K562 (cell line): ENCODE data around the gene MACROD2. TPM values are rescaled to one million over a fixed set of nuclear protein-coding genes. Genes with fewer than 3 reads are reported as not detected.

ENCODE experiments used
- ATAC-seq: fragments of 200-7000 bp; cut with Tn5 transposase; 3 replicates; pipeline ENCODE4 v1.9.1; 2020; ENCODE audit warnings: moderate library complexity
- BruUV-seq: library from RNA; stranded (reverse); fragments of 400-500 nt; replicated peaks from 2 replicates; lab custom pipeline; 2021; lab: Mats Ljungman, UMichigan
- CTCF ChIA-PET: fragments of 300-600 bp; formaldehyde crosslinking; extraction: SDS; loops from one replicate; lab custom pipeline; 2021; ENCODE audit warnings: low intra/inter-chr PET ratio; lab: Yijun Ruan, JAX
- POLR2A ChIA-PET: fragments of 300-600, 350-650 bp; sonication (Branson Sonifier 250); formaldehyde crosslinking; extraction: SDS; loops from one replicate; lab custom pipeline; 2021; ENCODE audit warnings: antibody characterized with exemption, inconsistent platforms; lab: Yijun Ruan, JAX
- DNase-seq, 4 experiments: peaks; one replicate each; pipeline versions ENCODE4 v3.0.0 to v3.0.0-alpha.2; 2011 to 2018; ENCODE audit warnings: low spot score in 3 of 4, mixed read lengths in 3 of 4; ENCODE audit errors: extremely low read depth in 1 of 4
- FAIRE-seq: peaks from 2 replicates; lab custom pipeline; 2011; peaks lifted over from hg19 to GRCh38; lab: Jason Lieb, UNC
- H2AFZ ChIP-seq: 2 replicates; pipeline ENCODE4 v1.6.0; 2011; ENCODE audit warnings: low read depth, low read length, control low read depth, inconsistent platforms
- H3K27ac ChIP-seq: fragments of 200-600 bp; 3 replicates; pipeline ENCODE4 v1.8.0; 2011; ENCODE audit warnings: low read depth, mild to moderate bottlenecking, control low read depth, inconsistent platforms, low read length, moderate library complexity, mixed read lengths; ENCODE audit errors: extremely low read depth
- H3K27me3 ChIP-seq, 2 experiments: fragments of 300-600 bp in 1 of 2; 2 replicates in 1 of 2; 3 replicates in 1 of 2; pipeline versions ENCODE4 v1.6.0 to v1.8.0; 2011; ENCODE audit warnings: inconsistent platforms in 2 of 2, low read length in 2 of 2, mild to moderate bottlenecking in 1 of 2, mixed read lengths in 1 of 2, moderate library complexity in 1 of 2; ENCODE audit not compliant: control insufficient read depth in 2 of 2, insufficient read depth in 2 of 2
- H3K36me3 ChIP-seq: fragments of 300-600 bp; 3 replicates; pipeline ENCODE4 v1.8.0; 2011; ENCODE audit warnings: mild to moderate bottlenecking, low read length, inconsistent platforms; ENCODE audit not compliant: control insufficient read depth, insufficient read depth
- H3K4me1 ChIP-seq, 2 experiments: fragments of 200-600 bp in 1 of 2; replicated peaks in 1 of 2; 2 replicates in 1 of 2; 3 replicates in 1 of 2; pipeline versions ENCODE4 v1.5.1 to v1.8.0; 2011; ENCODE audit warnings: inconsistent platforms in 2 of 2, low read length in 2 of 2, mild to moderate bottlenecking in 1 of 2, mixed read lengths in 1 of 2, moderate library complexity in 1 of 2; ENCODE audit not compliant: control insufficient read depth in 2 of 2, insufficient read depth in 2 of 2
- H3K4me2 ChIP-seq: 2 replicates; pipeline ENCODE4 v1.6.1; 2011; ENCODE audit warnings: low read length, control low read depth, inconsistent platforms, mixed read lengths; ENCODE audit not compliant: insufficient read depth
- H3K4me3 ChIP-seq: fragments of 200-600 bp; sonication (generic), shearing (Covaris generic); 2 replicates; pipeline ENCODE4 v1.5.1; 2016; ENCODE audit warnings: control low read depth, inconsistent platforms
- H3K79me2 ChIP-seq: fragments of 200-600 bp; 3 replicates; pipeline ENCODE4 v1.8.0; 2011; ENCODE audit warnings: low read length, inconsistent platforms; ENCODE audit not compliant: control insufficient read depth, insufficient read depth
- H3K9ac ChIP-seq, 2 experiments: 2 replicates each; pipeline versions ENCODE4 v1.6.0 to v1.6.1; 2011; ENCODE audit warnings: low read depth in 2 of 2, low read length in 2 of 2, control low read depth in 1 of 2, inconsistent platforms in 1 of 2, mild to moderate bottlenecking in 1 of 2, mixed read lengths in 1 of 2; ENCODE audit not compliant: insufficient read depth in 1 of 2
- H3K9me1 ChIP-seq: one replicate; pipeline ENCODE4 v1.6.0; 2011; ENCODE audit warnings: inconsistent platforms, mild to moderate bottlenecking, low read length, moderate library complexity; ENCODE audit not compliant: control insufficient read depth, insufficient read depth
- H3K9me3 ChIP-seq: replicated peaks from 2 replicates; pipeline ENCODE4 v1.5.1; 2011; ENCODE audit warnings: low read depth, low read length, inconsistent platforms; ENCODE audit not compliant: control insufficient read depth, insufficient read depth
- H4K20me1 ChIP-seq: replicated peaks from 2 replicates; pipeline ENCODE4 v1.6.1; 2011; ENCODE audit warnings: low read length, inconsistent platforms, mixed read lengths; ENCODE audit not compliant: control insufficient read depth, insufficient read depth
- BRF1 ChIP-seq: IDR thresholded peaks from 3 replicates; pipeline ENCODE4 v1.6.1; 2011; ENCODE audit warnings: borderline replicate concordance, mild to moderate bottlenecking; ENCODE audit not compliant: insufficient read length; ENCODE audit errors: extremely low read depth
- DMBX1 ChIP-seq: fragments of 250-450 bp; sonication (Bioruptor Pico); IDR thresholded peaks from 2 replicates; pipeline ENCODE4 v1.8.0; 2022; ENCODE audit warnings: inconsistent platforms, mild to moderate bottlenecking, moderate library complexity, borderline replicate concordance
- ETV5 ChIP-seq: sonication (generic); formaldehyde crosslinking; IDR thresholded peaks from 2 replicates; pipeline ENCODE4 v1.4.0; 2020; ENCODE audit warnings: low read depth, mild to moderate bottlenecking, missing genetic modification reagents
- FOXK2 ChIP-seq, 2 experiments: fragments of 450-650 bp; IDR thresholded peaks in 1 of 2; conservative IDR thresholded peaks in 1 of 2; 2 replicates each; pipeline ENCODE4 v1.6.1; 2016; ENCODE audit warnings: low read depth in 2 of 2, mild to moderate bottlenecking in 1 of 2
- GATA2 ChIP-seq: sonication (generic); formaldehyde crosslinking; IDR thresholded peaks from 2 replicates; pipeline ENCODE4 v1.4.0; 2020; ENCODE audit warnings: mild to moderate bottlenecking, missing genetic modification reagents
- KLF10 ChIP-seq: fragments of 250-450 bp; sonication (Bioruptor Pico); IDR thresholded peaks from 2 replicates; pipeline ENCODE4 v1.6.1; 2021; ENCODE audit warnings: matching md5 sums
- LEF1 ChIP-seq: fragments of 450-650 bp; IDR thresholded peaks from 2 replicates; pipeline ENCODE4 v1.6.1; 2016; ENCODE audit warnings: mild to moderate bottlenecking
- TAF9B ChIP-seq: fragments of 450-650 bp; IDR thresholded peaks from 2 replicates; pipeline ENCODE4 v1.6.1; 2018; ENCODE audit warnings: mild to moderate bottlenecking; ENCODE audit not compliant: partially characterized antibody
- ZBTB1 ChIP-seq: sonication (generic); formaldehyde crosslinking; IDR thresholded peaks from 2 replicates; pipeline ENCODE4 v1.8.1; 2023; ENCODE audit warnings: missing genetic modification reagents, low read depth, mild to moderate bottlenecking, borderline replicate concordance
- WGBS: fragments of 100-300 bp; shearing (Covaris generic); methylation state at CpG from one replicate; pipeline ENCODE4 v1.1.6; 2016; ENCODE audit warnings: low coverage, mixed read lengths; ENCODE audit not compliant: insufficient coverage; ENCODE audit errors: missing lambda C conversion rate; 5-methylcytosine and 5-hydroxymethylcytosine counted together
- in situ Hi-C: fragments of 300-500 bp; cut with MboI; formaldehyde crosslinking; loops from 4 replicates; pipeline ENCODE4 v1.15.0; 2018; ENCODE audit warnings: inconsistent platforms, mixed read lengths
- intact Hi-C: fragments of 100-400 bp; cut with micrococcal nuclease; formaldehyde crosslinking; loops from 2 replicates; pipeline ENCODE4 v1.14.2; 2022
- polyA plus RNA-seq, 8 experiments: library from polyadenylated mRNA; depleted of rRNA in 4 of 8; stranded (reverse) in 5 of 8; unstranded in 3 of 8; fragments of >200 nt; fragmentation: Nextera tagmentation in 2 of 8; fragmentation: Illumina TruSeq in 1 of 8; extraction: Ambion mirVana in 2 of 8; extraction: Trizol in 1 of 8; gene quantifications; 2 replicates each; pipeline versions ENCODE4 v1.2.1 to v1.2.3, GENCODE V29; 2011 to 2014; ENCODE audit warnings: inconsistent platforms in 1 of 8, missing spikeins in 1 of 8
- total RNA-seq, 7 experiments: library from RNA; depleted of rRNA in 6 of 7; stranded (reverse); fragments of >200 nt in 6 of 7; fragmentation: Illumina TruSeq in 2 of 7; extraction: Trizol in 2 of 7; gene quantifications; 2 replicates each; pipeline versions ENCODE4 v1.2.1 to v1.2.3, GENCODE V29; 2011 to 2021; ENCODE audit warnings: low replicate concordance in 1 of 7
- TF ChIP-seq, protein P1 (sequence below): sonication (generic); formaldehyde crosslinking; IDR thresholded peaks from 2 replicates; pipeline ENCODE4 v1.8.0; 2022; ENCODE audit warnings: missing genetic modification reagents, mild to moderate bottlenecking, borderline replicate concordance

The MACROD2 gene
- total and polyA plus RNA-seq, 9 of the 15 experiments (the other 6 are each of a cell fraction or from before 2014, with no cell fraction given) = not detected

GRCh38 chr20:15440049-15440820, 1444.9 kb downstream of the MACROD2 start:
- Histone ChIP-seq H3K79me2 (no peaks in the 10 kb centered on the region), H3K9me1 (no peaks in the 10 kb centered on the region), H4K20me1 (no peaks in the 10 kb centered on the region), H3K4me1 (no peaks in the 10 kb centered on the region), H3K27ac (no peak overlapping the region), H2AFZ (no peak overlapping the region), H3K4me2 (no peak overlapping the region), H3K9ac (no peak overlapping the region), H3K9me3 (no peaks in the 10 kb centered on the region), H3K36me3 (no peaks in the 10 kb centered on the region), H3K27me3 (no peaks in the 10 kb centered on the region), H3K4me3 (no peak overlapping the region)
- FAIRE-seq (no peak), DNase-seq (no peak), ATAC-seq (no peak)
- ChIA-PET CTCF (no interaction called here), POLR2A (no interaction called here)
- intact Hi-C loops (no loop called here), in situ Hi-C loops (no loop called here)
- WGBS = 0% methylated on average over 6 of the region's 7 CpGs
- BruUV-seq = no TSS peak
- no peak for TF ChIP-seq DMBX1 (CRISPR knock-in tag)
- no peak for TF ChIP-seq TAF9B
- no peak for TF ChIP-seq ZBTB1 (CRISPR knock-in tag)
- TF ChIP-seq GATA2 (CRISPR knock-in tag) = no peak
- no peak for TF ChIP-seq ETV5 (CRISPR knock-in tag)
- no peak for TF ChIP-seq BRF1
- TF ChIP-seq FOXK2 (conservative IDR thresholded peaks at IDR 0.05 in 1 of 2, IDR thresholded peaks at IDR 0.05 in 1 of 2; ENCODE audit: low read depth in 2 of 2) = no peak
- TF ChIP-seq, protein P1, sequence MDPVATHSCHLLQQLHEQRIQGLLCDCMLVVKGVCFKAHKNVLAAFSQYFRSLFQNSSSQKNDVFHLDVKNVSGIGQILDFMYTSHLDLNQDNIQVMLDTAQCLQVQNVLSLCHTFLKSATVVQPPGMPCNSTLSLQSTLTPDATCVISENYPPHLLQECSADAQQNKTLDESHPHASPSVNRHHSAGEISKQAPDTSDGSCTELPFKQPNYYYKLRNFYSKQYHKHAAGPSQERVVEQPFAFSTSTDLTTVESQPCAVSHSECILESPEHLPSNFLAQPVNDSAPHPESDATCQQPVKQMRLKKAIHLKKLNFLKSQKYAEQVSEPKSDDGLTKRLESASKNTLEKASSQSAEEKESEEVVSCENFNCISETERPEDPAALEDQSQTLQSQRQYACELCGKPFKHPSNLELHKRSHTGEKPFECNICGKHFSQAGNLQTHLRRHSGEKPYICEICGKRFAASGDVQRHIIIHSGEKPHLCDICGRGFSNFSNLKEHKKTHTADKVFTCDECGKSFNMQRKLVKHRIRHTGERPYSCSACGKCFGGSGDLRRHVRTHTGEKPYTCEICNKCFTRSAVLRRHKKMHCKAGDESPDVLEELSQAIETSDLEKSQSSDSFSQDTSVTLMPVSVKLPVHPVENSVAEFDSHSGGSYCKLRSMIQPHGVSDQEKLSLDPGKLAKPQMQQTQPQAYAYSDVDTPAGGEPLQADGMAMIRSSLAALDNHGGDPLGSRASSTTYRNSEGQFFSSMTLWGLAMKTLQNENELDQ (CRISPR knock-in tag) = no peak
- TF ChIP-seq KLF10 (CRISPR knock-in tag) = no peak
- TF ChIP-seq LEF1 = no peak
